Activated CD8-positive, alpha-beta T cell treated with anti-CD3 and anti-CD28 coated beads, Interleukin-2, amount 10 ng/mL, durations not matched to agents 7 days and 5 days (primary cell): ENCODE data around the gene GBA3. TPM values are rescaled to one million over a fixed set of nuclear protein-coding genes. Genes with fewer than 3 reads are reported as not detected.
A peak's percentile ranks its signal among the peaks of the same experiment; 100 is the strongest.

Experiments used
- ATAC-seq: fragments of 150-1000 bp; cut with Tn5 transposase; one replicate; pipeline ENCODE4 v1.10.0; 2021; ENCODE audit warnings: moderate library complexity
- CTCF ChIA-PET: fragments of 350-600 bp; sonication (Branson Sonifier 250); formaldehyde crosslinking; loops from one replicate; lab custom pipeline; 2021; ENCODE audit warnings: antibody characterized with exemption; lab: Charles Lee
- POLR2A ChIA-PET: fragments of 350-600 bp; sonication (Branson Sonifier 250); formaldehyde crosslinking; loops from one replicate; lab custom pipeline; 2021; ENCODE audit warnings: antibody characterized with exemption; lab: Charles Lee
- DNase-seq: peaks from one replicate; pipeline ENCODE4 v3.0.0-alpha.2; 2020
- H3K27ac Mint-ChIP-seq: one replicate; pipeline ENCODE4 v1.8.0; 2021; ENCODE audit warnings: mild to moderate bottlenecking, mixed read lengths
- H3K27me3 Mint-ChIP-seq: one replicate; pipeline ENCODE4 v1.8.0; 2021; ENCODE audit warnings: low read depth, mixed read lengths
- H3K36me3 Mint-ChIP-seq: one replicate; pipeline ENCODE4 v1.8.0; 2021; ENCODE audit warnings: low read depth, mixed read lengths
- H3K4me1 Mint-ChIP-seq: one replicate; pipeline ENCODE4 v1.8.0; 2021; ENCODE audit warnings: low read depth, mixed read lengths
- H3K4me3 Mint-ChIP-seq: one replicate; pipeline ENCODE4 v1.8.0; 2021; ENCODE audit warnings: mild to moderate bottlenecking, mixed read lengths
- H3K9me3 Mint-ChIP-seq: one replicate; pipeline ENCODE4 v1.8.0; 2022; ENCODE audit warnings: mixed read lengths; ENCODE audit not compliant: insufficient read depth
- total RNA-seq, 2 experiments: library from RNA; stranded (reverse); gene quantifications; one replicate each; pipeline ENCODE4 v1.2.3, GENCODE V29; 2021

The GBA3 gene
- total RNA-seq, 2 experiments from 2014 or later: not detected

- Mint-ChIP-seq H3K9me3 (no peaks in the 10 kb centered on the region), H3K27ac (no peak overlapping the region), H3K36me3 (no peaks in the 10 kb centered on the region), H3K27me3 (no peaks in the 10 kb centered on the region), H3K4me1 (no peaks in the 10 kb centered on the region), H3K4me3 (no peak overlapping the region)
- ChIA-PET POLR2A (no interaction called here), CTCF (no interaction called here)
- DNase-seq (no peak), ATAC-seq (no peak)
These were observed 47.2 kb downstream of the GBA3 start for GRCh38 chr4:22739968-22740367.

GRCh38 chr4:22741744-22742143 is 49.0 kb downstream of the GBA3 start:
- DNase-seq (no peak), ATAC-seq (no peak)
- ChIA-PET POLR2A (interaction anchor here (0.7 kb wide), 1 partner anchor 1898 kb away, joined by 3 read pairs; no protein-coding TSS in a partner anchor), CTCF (no interaction called here)
- H3K36me3 Mint-ChIP-seq: no peaks in the 10 kb centered on the region
- H3K4me1 Mint-ChIP-seq: no peaks in the 10 kb centered on the region
- no peak overlapping the region for H3K27ac Mint-ChIP-seq
- H3K27me3 Mint-ChIP-seq: no peaks in the 10 kb centered on the region
- H3K4me3 Mint-ChIP-seq: no peak overlapping the region
- H3K9me3 Mint-ChIP-seq: no peaks in the 10 kb centered on the region

- Mint-ChIP-seq H3K9me3 (no peaks in the 10 kb centered on the region), H3K27me3 (no peaks in the 10 kb centered on the region), H3K27ac (no peak overlapping the region), H3K36me3 (no peaks in the 10 kb centered on the region), H3K4me3 (no peak overlapping the region), H3K4me1 (no peaks in the 10 kb centered on the region)
- ATAC-seq (no peak), DNase-seq (no peak)
- CTCF ChIA-PET: no interaction called here
- POLR2A ChIA-PET: no interaction called here
These were observed 50.6 kb downstream of the GBA3 start for GRCh38 chr4:22743290-22743689.

- Mint-ChIP-seq H3K36me3 (no peaks in the 10 kb centered on the region), H3K4me1 (no peaks in the 10 kb centered on the region), H3K27me3 (no peaks in the 10 kb centered on the region), H3K9me3 (no peaks in the 10 kb centered on the region), H3K4me3 (no peak overlapping the region), H3K27ac (no peak overlapping the region)
- CTCF ChIA-PET: no interaction called here
- POLR2A ChIA-PET: no interaction called here
- DNase-seq (no peak), ATAC-seq (no peak)
These were observed 51.8 kb downstream of the GBA3 start for GRCh38 chr4:22744478-22745062.

- no peak for ATAC-seq
- no peak for DNase-seq
- Mint-ChIP-seq H3K27ac (no peak overlapping the region), H3K4me3 (no peak overlapping the region), H3K36me3 (no peaks in the 10 kb centered on the region), H3K4me1 (no peaks in the 10 kb centered on the region), H3K27me3 (no peaks in the 10 kb centered on the region), H3K9me3 (no peaks in the 10 kb centered on the region)
- ChIA-PET CTCF (no interaction called here), POLR2A (no interaction called here)
These were observed 52.5 kb downstream of the GBA3 start for GRCh38 chr4:22745234-22745633.

GRCh38 chr4:22754116-22754515 is 61.4 kb downstream of the GBA3 start:
- ChIA-PET CTCF (no interaction called here), POLR2A (no interaction called here)
- Mint-ChIP-seq H3K4me1 (no peaks in the 10 kb centered on the region), H3K36me3 (no peaks in the 10 kb centered on the region), H3K27me3 (no peaks in the 10 kb centered on the region), H3K27ac (no peak overlapping the region), H3K9me3 (no peaks in the 10 kb centered on the region), H3K4me3 (no peak overlapping the region)
- ATAC-seq: no peak
- DNase-seq: no peak

GRCh38 chr4:22762548-22762947 is 69.8 kb downstream of the GBA3 start:
- Mint-ChIP-seq H3K4me3 (no peak overlapping the region), H3K27ac (no peak overlapping the region), H3K4me1 (peaks cover 21% of the 10 kb centered on the region), H3K36me3 (peaks cover 3% of the 10 kb centered on the region), H3K27me3 (no peaks in the 10 kb centered on the region), H3K9me3 (peaks cover 4% of the 10 kb centered on the region)
- DNase-seq: no peak
- ChIA-PET POLR2A (no interaction called here), CTCF (no interaction called here)
- ATAC-seq: no peak

- CTCF ChIA-PET: no interaction called here
- Mint-ChIP-seq H3K9me3 (peaks cover 4% of the 10 kb centered on the region), H3K36me3 (peaks cover 3% of the 10 kb centered on the region), H3K27ac (no peak overlapping the region), H3K4me3 (peak overlapping the region; percentile 6), H3K27me3 (no peaks in the 10 kb centered on the region), H3K4me1 (peaks cover 21% of the 10 kb centered on the region)
- ATAC-seq (no peak), DNase-seq (no peak)
- POLR2A ChIA-PET: no interaction called here
These were observed 71.4 kb downstream of the GBA3 start for GRCh38 chr4:22764183-22764582.

GRCh38 chr4:22766068-22766467 is 73.3 kb downstream of the GBA3 start:
- peaks cover 3% of the 10 kb centered on the region for H3K36me3 Mint-ChIP-seq
- no peak for ATAC-seq
- peaks cover 21% of the 10 kb centered on the region for H3K4me1 Mint-ChIP-seq
- no peak overlapping the region for H3K4me3 Mint-ChIP-seq
- H3K9me3 Mint-ChIP-seq: peaks cover 8% of the 10 kb centered on the region
- POLR2A ChIA-PET: no interaction called here
- CTCF ChIA-PET: no interaction called here
- no peak for DNase-seq
- no peak overlapping the region for H3K27ac Mint-ChIP-seq
- H3K27me3 Mint-ChIP-seq: no peaks in the 10 kb centered on the region

GRCh38 chr4:22778547-22779163 is 85.9 kb downstream of the GBA3 start:
- H3K27ac Mint-ChIP-seq: no peak overlapping the region
- ATAC-seq (no peak), DNase-seq (no peak)
- no peaks in the 10 kb centered on the region for H3K4me1 Mint-ChIP-seq
- no peak overlapping the region for H3K4me3 Mint-ChIP-seq
- no peaks in the 10 kb centered on the region for H3K36me3 Mint-ChIP-seq
- no peaks in the 10 kb centered on the region for H3K9me3 Mint-ChIP-seq
- ChIA-PET POLR2A (no interaction called here), CTCF (no interaction called here)
- no peaks in the 10 kb centered on the region for H3K27me3 Mint-ChIP-seq

- no peak for DNase-seq
- no peak for ATAC-seq
- Mint-ChIP-seq H3K4me3 (no peak overlapping the region), H3K27me3 (no peaks in the 10 kb centered on the region), H3K27ac (no peak overlapping the region), H3K9me3 (no peaks in the 10 kb centered on the region), H3K36me3 (no peaks in the 10 kb centered on the region), H3K4me1 (no peaks in the 10 kb centered on the region)
- ChIA-PET POLR2A (no interaction called here), CTCF (no interaction called here)
These were observed 87.6 kb downstream of the GBA3 start for GRCh38 chr4:22780317-22780716.

- DNase-seq (no peak), ATAC-seq (no peak)
- no peaks in the 10 kb centered on the region for H3K4me1 Mint-ChIP-seq
- CTCF ChIA-PET: no interaction called here
- no peaks in the 10 kb centered on the region for H3K27me3 Mint-ChIP-seq
- POLR2A ChIA-PET: no interaction called here
- H3K27ac Mint-ChIP-seq: no peak overlapping the region
- no peaks in the 10 kb centered on the region for H3K36me3 Mint-ChIP-seq
- H3K4me3 Mint-ChIP-seq: no peak overlapping the region
- no peaks in the 10 kb centered on the region for H3K9me3 Mint-ChIP-seq
These were observed 88.1 kb downstream of the GBA3 start for GRCh38 chr4:22780797-22781196.
